Measurements from ENCODE around the gene CA10. TPM values are rescaled to one million over a fixed set of nuclear protein-coding genes. Genes with fewer than 3 reads are reported as not detected.

The CA10 gene
- total RNA-seq, 2 experiments from 2014 or later, result not detected

DNA sequence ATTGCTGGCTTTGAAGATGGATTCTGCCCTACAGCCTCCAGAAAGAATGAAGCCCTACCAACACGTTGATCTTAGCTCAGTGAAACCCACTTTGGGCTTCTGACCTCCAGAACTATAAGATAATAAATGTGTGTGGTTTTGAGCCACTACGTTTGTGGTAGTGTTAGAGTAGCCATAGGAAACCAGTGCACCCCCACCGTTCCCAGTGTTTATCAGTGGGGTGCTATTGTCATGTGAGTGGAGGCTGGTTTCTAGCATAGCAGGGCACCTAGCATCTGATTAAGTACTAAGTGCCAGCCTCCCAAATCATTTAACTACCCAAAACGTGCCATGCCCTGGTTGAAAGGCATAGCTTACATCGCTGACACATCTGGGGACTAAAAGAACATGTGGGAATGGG lies 474.3 kb downstream of the CA10 start:
- no peak for ATAC-seq
- no peak for DNase-seq
- no peaks in the 10 kb centered on the region for H3K9me3 Mint-ChIP-seq (ENCODE audit: insufficient read depth)
- ChIA-PET CTCF (no interaction called here), POLR2A (no interaction called here)
- H3K4me1 Mint-ChIP-seq (ENCODE audit: low read depth), result no peaks in the 10 kb centered on the region
- no peak overlapping the region for H3K4me3 Mint-ChIP-seq
- H3K27ac Mint-ChIP-seq, result no peak overlapping the region
- no peaks in the 10 kb centered on the region for H3K36me3 Mint-ChIP-seq (ENCODE audit: low read depth)
- H3K27me3 Mint-ChIP-seq (ENCODE audit: low read depth), result peaks cover 3% of the 10 kb centered on the region

DNA sequence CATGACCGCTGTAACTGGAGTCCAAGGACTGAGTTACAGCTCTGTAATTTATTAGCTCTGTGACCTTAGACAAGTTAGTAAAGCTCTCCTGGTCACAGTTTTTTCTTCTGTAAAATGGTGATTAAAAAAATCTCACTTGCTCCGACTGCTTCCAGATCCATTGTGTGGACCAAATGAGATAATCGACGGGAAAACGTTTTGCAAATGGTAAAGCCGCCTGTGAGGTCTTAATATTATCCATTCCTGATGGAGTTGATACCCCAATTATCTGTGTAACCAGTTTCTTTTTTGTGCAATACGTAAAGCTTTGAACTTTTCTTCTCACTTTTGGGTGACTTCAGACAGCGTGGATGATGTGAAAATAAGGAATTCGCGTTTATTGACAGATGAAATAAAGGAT lies 475.2 kb downstream of the CA10 start:
- Mint-ChIP-seq H3K36me3 (ENCODE audit: low read depth) (no peaks in the 10 kb centered on the region), H3K9me3 (ENCODE audit: insufficient read depth) (no peaks in the 10 kb centered on the region), H3K4me3 (no peak overlapping the region), H3K27ac (no peak overlapping the region), H3K4me1 (ENCODE audit: low read depth) (no peaks in the 10 kb centered on the region), H3K27me3 (ENCODE audit: low read depth) (peaks cover 3% of the 10 kb centered on the region)
- CTCF ChIA-PET, result no interaction called here
- ATAC-seq (no peak), DNase-seq (no peak)
- POLR2A ChIA-PET, result no interaction called here

DNA sequence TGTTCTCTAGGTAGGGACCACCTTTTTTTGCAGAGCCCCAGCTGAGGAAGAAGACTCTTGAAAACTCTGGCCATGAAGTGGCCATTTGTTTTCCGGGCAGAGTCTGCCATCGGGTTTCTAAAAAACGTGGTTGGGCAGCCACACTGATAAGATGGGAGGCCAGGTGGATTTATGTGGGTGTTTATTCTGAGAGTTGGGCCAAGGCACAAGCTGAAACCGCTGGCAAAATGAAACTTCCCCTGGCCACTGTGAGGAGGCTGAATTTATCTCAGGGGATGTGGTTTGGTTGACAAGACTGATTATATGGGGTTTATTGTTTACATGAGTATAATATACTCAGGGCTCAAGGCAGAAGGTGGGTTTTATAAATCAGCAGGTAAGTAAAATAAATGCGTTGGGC lies 476.4 kb downstream of the CA10 start:
- DNase-seq (no peak), ATAC-seq (no peak)
- no peaks in the 10 kb centered on the region for H3K9me3 Mint-ChIP-seq (ENCODE audit: insufficient read depth)
- H3K36me3 Mint-ChIP-seq (ENCODE audit: low read depth), result no peaks in the 10 kb centered on the region
- no peak overlapping the region for H3K27ac Mint-ChIP-seq
- H3K4me3 Mint-ChIP-seq, result no peak overlapping the region
- CTCF ChIA-PET, result no interaction called here
- H3K4me1 Mint-ChIP-seq (ENCODE audit: low read depth), result no peaks in the 10 kb centered on the region
- peaks cover 3% of the 10 kb centered on the region for H3K27me3 Mint-ChIP-seq (ENCODE audit: low read depth)
- POLR2A ChIA-PET, result no interaction called here

DNA sequence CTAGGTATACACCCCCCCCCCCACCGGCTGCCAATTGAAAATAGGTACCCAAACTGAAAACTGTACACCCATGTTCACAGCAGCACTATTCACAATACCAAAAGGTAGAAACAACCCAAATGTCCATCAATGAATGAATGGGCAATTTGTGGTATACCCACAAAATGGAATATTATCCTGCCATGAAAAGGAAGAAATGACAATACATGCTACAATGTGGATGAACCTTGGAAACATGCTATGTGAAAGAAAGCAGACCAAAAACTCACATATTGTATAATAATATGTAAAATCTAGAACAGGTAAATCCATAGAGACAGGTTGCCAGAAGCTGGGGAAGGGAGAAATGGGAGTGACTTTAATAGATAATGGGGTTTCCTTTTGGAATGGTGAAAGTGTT lies 480.6 kb downstream of the CA10 start:
- no peaks in the 10 kb centered on the region for H3K9me3 Mint-ChIP-seq (ENCODE audit: insufficient read depth)
- DNase-seq (no peak), ATAC-seq (no peak)
- no peak overlapping the region for H3K27ac Mint-ChIP-seq
- H3K36me3 Mint-ChIP-seq (ENCODE audit: low read depth), result no peaks in the 10 kb centered on the region
- no peak overlapping the region for H3K4me3 Mint-ChIP-seq
- ChIA-PET POLR2A (no interaction called here), CTCF (no interaction called here)
- no peaks in the 10 kb centered on the region for H3K27me3 Mint-ChIP-seq (ENCODE audit: low read depth)
- H3K4me1 Mint-ChIP-seq (ENCODE audit: low read depth), result no peaks in the 10 kb centered on the region

DNA sequence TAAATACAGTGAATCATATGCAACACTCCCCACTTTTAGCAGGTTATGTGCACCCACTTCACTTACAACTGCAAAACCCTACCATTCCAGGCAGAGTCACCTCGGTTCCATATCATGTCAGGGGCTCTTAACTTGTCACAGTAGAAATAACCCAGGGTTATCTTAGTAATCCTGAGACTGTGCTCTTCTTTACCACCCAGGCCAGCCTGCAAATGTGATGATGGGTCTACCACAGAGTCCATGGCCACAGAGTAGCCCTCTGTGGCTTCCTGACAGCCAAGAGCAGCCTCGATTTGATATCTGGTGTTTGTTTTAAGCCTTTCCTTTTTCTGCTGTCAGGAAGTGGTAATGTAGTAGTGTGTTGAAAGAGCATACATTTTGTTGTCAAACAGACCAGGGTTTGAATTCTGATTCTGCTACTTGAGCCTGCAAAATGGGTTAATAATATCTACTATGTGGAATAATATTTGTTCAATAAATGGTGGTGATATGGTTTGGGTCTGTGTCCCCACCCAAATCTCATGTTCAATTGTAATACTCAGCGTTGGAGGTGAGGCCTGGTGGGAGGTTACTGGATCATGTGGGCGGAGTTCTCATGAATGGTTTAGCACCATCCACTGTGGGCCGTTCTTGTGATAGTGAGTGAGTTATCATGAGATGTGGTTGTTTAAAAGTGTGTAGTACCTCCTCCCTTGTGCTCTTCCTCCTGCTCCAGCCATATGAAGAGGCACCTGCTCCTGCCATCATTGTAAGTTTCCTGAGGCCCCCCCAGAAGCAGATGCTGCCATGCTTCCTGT lies 481.6 kb downstream of the CA10 start:
- POLR2A ChIA-PET, result no interaction called here
- H3K27ac Mint-ChIP-seq, result no peak overlapping the region
- H3K9me3 Mint-ChIP-seq (ENCODE audit: insufficient read depth), result no peaks in the 10 kb centered on the region
- ATAC-seq (no peak), DNase-seq (no peak)
- H3K4me1 Mint-ChIP-seq (ENCODE audit: low read depth), result no peaks in the 10 kb centered on the region
- H3K36me3 Mint-ChIP-seq (ENCODE audit: low read depth), result no peaks in the 10 kb centered on the region
- no peak overlapping the region for H3K4me3 Mint-ChIP-seq
- CTCF ChIA-PET, result no interaction called here
- H3K27me3 Mint-ChIP-seq (ENCODE audit: low read depth), result no peaks in the 10 kb centered on the region

DNA sequence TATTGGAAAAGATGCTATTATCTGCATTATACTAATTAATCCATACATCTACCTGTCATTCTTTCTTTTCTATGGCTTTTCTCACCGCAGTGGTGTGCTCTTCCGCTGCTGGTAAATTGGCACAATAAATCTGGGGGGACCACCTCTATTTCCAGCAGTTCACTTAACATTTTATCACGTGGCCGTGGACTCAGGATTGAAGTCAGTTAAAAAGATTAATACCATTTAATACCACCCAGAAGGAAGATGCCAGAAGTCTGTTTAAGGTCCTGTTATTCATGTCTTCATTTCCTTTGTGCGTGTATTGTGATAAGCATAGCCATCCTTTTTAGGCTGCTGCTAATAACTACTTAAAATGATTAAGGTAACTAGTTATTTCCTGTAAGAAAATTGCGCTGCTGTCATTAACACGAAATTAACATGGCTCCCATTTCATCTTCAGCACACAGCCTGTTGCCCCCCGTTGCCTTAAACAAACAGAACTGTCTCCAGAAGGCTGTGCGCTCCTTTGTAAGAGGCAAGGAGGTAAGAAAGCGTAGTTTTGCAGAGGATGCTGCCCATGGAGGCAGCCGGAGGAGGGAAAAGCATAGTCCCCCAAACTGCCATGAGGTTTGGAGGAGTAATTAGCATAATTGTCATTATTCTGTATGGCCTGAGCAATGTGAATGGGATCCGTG lies 483.8 kb downstream of the CA10 start:
- H3K36me3 Mint-ChIP-seq (ENCODE audit: low read depth), result no peaks in the 10 kb centered on the region
- ChIA-PET POLR2A (no interaction called here), CTCF (no interaction called here)

DNA sequence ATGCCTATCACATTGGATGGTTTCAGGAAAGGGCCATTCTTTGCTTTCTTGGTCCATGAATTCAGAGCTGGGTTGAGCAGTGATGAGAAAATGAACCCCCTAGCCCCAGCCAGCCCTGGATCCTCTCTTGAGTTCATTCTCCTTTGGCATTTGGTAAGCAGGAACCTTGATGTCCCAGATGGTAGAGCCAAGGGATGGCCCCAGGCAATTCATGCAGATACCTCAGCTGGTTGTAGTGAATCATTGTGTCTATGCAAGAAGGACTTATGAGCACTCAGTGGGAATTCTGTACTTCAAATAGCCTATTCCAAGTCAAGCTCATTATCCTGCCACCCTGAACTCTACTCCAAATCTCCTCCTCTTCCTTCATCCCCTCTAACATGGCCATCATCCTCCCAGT lies 485.4 kb downstream of the CA10 start:
- Mint-ChIP-seq H3K36me3 (ENCODE audit: low read depth) (no peaks in the 10 kb centered on the region), H3K27ac (no peak overlapping the region), H3K4me1 (ENCODE audit: low read depth) (peaks cover under 1% of the 10 kb centered on the region), H3K4me3 (no peak overlapping the region), H3K27me3 (ENCODE audit: low read depth) (no peaks in the 10 kb centered on the region), H3K9me3 (ENCODE audit: insufficient read depth) (no peaks in the 10 kb centered on the region)
- DNase-seq (no peak), ATAC-seq (no peak)
- ChIA-PET CTCF (no interaction called here), POLR2A (no interaction called here)

More for the DNA sequence above, 483.8 kb downstream of the CA10 start:
- ATAC-seq, result no peak
- DNase-seq, result no peak
- H3K27ac Mint-ChIP-seq, result no peak overlapping the region
- H3K4me3 Mint-ChIP-seq, result no peak overlapping the region
- H3K27me3 Mint-ChIP-seq (ENCODE audit: low read depth), result no peaks in the 10 kb centered on the region
- no peaks in the 10 kb centered on the region for H3K9me3 Mint-ChIP-seq (ENCODE audit: insufficient read depth)
- no peaks in the 10 kb centered on the region for H3K4me1 Mint-ChIP-seq (ENCODE audit: low read depth)

DNA sequence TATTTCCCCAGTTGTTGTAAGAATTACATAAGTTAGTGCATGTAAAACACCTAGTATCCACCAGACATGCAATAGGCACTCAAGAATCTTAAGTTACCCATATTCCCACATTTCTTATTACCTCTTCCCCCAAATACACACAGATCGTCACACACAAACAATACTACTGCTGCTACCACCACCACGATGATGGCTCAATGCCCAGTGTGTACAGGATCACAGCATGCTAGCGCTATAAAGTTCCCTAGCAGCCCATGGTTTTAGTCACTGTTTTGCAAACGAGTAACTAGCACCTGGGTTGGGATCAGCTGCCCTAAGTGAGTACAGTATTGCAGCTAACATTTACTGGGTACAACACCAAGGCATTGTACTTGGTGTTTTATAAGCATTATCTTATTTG lies 486.4 kb downstream of the CA10 start:
- no peak overlapping the region for H3K4me3 Mint-ChIP-seq
- no peaks in the 10 kb centered on the region for H3K27me3 Mint-ChIP-seq (ENCODE audit: low read depth)
- DNase-seq (no peak), ATAC-seq (no peak)
- ChIA-PET CTCF (no interaction called here), POLR2A (no interaction called here)
- H3K36me3 Mint-ChIP-seq (ENCODE audit: low read depth), result no peaks in the 10 kb centered on the region
- peaks cover 7% of the 10 kb centered on the region for H3K4me1 Mint-ChIP-seq (ENCODE audit: low read depth)
- no peak overlapping the region for H3K27ac Mint-ChIP-seq
- H3K9me3 Mint-ChIP-seq (ENCODE audit: insufficient read depth), result no peaks in the 10 kb centered on the region

DNA sequence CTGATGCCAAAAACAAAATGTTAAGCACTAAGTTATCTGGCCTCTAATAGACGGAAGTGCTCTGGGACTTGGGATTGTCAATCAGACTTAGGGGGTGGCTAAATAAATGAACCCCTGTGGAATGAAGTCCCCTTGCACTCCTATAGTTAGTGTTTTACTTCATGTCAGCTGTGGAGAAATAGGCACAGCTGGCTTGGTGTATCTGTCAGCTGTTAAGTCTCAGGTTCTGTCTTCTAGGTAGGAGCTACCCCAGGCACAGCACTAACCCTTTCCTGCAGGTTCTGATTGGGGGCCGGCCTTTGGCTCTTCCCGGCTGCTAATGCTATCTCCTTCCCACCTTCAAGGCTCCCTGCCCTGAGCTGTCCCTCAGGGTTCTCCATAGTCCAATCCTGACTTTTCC lies 487.6 kb downstream of the CA10 start:
- H3K36me3 Mint-ChIP-seq (ENCODE audit: low read depth), result no peaks in the 10 kb centered on the region
- H3K9me3 Mint-ChIP-seq (ENCODE audit: insufficient read depth), result no peaks in the 10 kb centered on the region
- CTCF ChIA-PET, result no interaction called here
- H3K4me1 Mint-ChIP-seq (ENCODE audit: low read depth), result peaks cover 7% of the 10 kb centered on the region
- ATAC-seq (no peak), DNase-seq (no peak)
- no peak overlapping the region for H3K27ac Mint-ChIP-seq
- POLR2A ChIA-PET, result no interaction called here
- H3K27me3 Mint-ChIP-seq (ENCODE audit: low read depth), result peaks cover 2% of the 10 kb centered on the region
- no peak overlapping the region for H3K4me3 Mint-ChIP-seq

DNA sequence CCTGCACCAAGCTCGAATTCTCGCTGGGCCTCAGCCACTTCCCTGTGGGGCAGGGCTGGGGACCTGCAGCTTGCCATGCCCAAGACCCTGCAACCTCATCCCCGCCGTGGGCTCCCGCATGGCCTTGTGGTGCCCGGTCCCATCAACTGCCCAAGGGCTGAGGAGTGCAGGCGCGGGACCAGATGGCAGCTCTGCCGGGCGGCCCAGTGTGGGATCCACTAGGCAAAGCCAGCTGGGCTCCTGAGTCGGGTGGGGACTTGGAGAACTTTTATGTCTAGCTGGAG lies 489.6 kb downstream of the CA10 start:
- no peak for DNase-seq
- H3K4me3 Mint-ChIP-seq, result no peak overlapping the region
- peaks cover 3% of the 10 kb centered on the region for H3K27me3 Mint-ChIP-seq (ENCODE audit: low read depth)
- POLR2A ChIA-PET, result no interaction called here
- H3K27ac Mint-ChIP-seq, result no peak overlapping the region
- ATAC-seq, result no peak
- peaks cover 7% of the 10 kb centered on the region for H3K4me1 Mint-ChIP-seq (ENCODE audit: low read depth)
- H3K9me3 Mint-ChIP-seq (ENCODE audit: insufficient read depth), result no peaks in the 10 kb centered on the region
- CTCF ChIA-PET, result no interaction called here
- no peaks in the 10 kb centered on the region for H3K36me3 Mint-ChIP-seq (ENCODE audit: low read depth)

DNA sequence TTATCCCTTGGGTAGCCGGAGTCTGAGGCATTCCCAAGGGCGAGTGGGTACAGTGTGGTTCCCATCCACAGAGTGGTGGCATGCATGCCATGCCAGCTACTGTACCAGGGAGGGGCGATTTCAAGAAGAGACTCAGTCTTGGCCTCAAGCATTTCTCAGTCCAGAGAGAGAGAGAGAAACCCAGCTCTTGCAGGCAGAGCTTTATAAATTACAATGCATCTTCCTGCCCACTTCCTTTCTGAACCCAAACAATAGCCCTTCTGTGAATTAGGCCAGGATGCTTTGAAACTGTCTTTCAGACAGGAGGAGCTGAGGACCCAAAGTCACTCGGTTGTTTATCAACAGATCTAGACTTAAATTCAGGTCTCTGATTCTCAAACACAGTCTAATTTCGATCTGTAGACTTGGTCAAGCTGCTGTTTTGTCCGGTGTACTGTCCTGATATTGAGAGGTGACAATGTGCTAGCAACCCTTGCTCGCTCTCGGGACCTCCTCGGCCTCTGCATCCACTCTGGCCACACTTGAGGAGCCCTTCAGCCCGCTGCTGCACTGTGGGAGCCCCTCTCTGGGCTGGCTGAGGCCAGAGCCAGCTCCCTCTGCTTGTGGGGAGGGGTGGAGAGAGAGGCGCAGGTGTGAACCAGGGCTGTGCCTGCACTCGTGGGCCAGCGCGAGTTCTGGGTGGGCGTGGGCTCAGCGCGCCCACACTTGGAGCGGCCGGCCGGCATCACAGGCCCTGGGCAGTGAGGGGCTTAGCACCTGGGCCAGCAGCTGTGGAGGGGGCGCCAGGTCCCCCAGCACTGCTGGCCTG lies 490.2 kb downstream of the CA10 start:
- H3K27me3 Mint-ChIP-seq (ENCODE audit: low read depth), result peaks cover 6% of the 10 kb centered on the region
- no peak overlapping the region for H3K27ac Mint-ChIP-seq
- H3K4me1 Mint-ChIP-seq (ENCODE audit: low read depth), result peaks cover 7% of the 10 kb centered on the region
- ATAC-seq, result no peak
- DNase-seq, result no peak
- H3K9me3 Mint-ChIP-seq (ENCODE audit: insufficient read depth), result no peaks in the 10 kb centered on the region
- H3K4me3 Mint-ChIP-seq, result no peak overlapping the region
- ChIA-PET CTCF (no interaction called here), POLR2A (no interaction called here)
- no peaks in the 10 kb centered on the region for H3K36me3 Mint-ChIP-seq (ENCODE audit: low read depth)

DNA sequence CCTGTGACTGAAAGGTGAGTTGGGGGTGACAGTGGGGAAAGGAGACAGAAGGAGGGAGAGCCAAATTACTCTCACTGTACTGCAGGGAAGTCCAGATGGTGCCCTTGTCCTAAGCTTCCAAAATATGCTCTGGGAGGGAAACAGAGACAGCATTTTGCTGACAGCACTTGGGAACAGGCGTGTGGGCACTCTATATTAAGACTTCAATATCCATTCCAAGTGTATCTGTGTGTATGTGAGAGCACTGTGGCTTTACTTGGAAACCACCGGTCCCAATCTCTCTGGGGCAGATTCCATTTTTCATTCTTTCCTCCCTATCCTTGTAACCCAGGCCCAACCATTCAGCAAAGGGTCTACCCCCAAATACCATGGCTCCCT lies 490.8 kb downstream of the CA10 start:
- no peak for ATAC-seq
- H3K36me3 Mint-ChIP-seq (ENCODE audit: low read depth), result no peaks in the 10 kb centered on the region
- peaks cover 7% of the 10 kb centered on the region for H3K4me1 Mint-ChIP-seq (ENCODE audit: low read depth)
- ChIA-PET POLR2A (no interaction called here), CTCF (no interaction called here)
- peaks cover 7% of the 10 kb centered on the region for H3K27me3 Mint-ChIP-seq (ENCODE audit: low read depth)
- DNase-seq, result no peak
- no peaks in the 10 kb centered on the region for H3K9me3 Mint-ChIP-seq (ENCODE audit: insufficient read depth)
- no peak overlapping the region for H3K4me3 Mint-ChIP-seq
- H3K27ac Mint-ChIP-seq, result no peak overlapping the region
